ENCODE results near the gene SLIT3.
A peak's percentile ranks its signal among the peaks of the same experiment; 100 is the strongest.

The SLIT3 gene

DNA sequence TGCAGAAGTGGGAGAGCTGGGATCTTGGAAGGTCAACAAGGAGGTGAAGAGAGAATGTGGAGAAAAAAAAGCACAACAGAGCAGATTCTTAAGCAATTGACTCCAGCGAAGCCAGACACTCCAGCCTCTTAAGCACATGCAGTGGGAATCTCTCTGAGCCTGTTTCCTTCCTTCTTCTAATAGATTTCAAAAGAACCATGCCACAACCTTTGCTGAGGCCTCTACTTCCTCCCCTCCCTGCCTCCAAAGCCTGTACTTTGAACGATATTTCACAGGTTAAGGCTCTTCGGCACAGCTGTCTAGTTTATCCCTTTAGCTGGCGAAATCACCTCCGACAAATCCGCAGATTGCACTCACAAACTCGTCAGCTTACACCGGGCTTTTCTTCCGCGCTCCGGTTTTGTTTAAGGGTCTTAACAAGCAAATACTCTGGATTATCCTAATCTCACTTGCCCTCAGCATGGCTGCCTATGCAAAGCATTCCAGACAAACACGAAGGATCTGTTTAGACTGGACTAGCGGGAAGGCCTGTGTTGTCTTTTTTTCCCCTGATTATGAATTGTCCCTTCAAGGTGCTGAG is 510.2 kb downstream of the SLIT3 start:
- Mint-ChIP-seq H3K4me1 (peaks cover 72% of the 10 kb centered on the region), H3K27me3 (ENCODE audit: low read depth, poor library complexity) (peaks cover 4% of the 10 kb centered on the region), H3K27ac (peak overlapping the region; percentile 78), H3K9me3 (no peaks in the 10 kb centered on the region), H3K4me3 (no peak overlapping the region), H3K36me3 (ENCODE audit: low read depth) (peaks cover 15% of the 10 kb centered on the region)
- TF ChIP-seq, protein P1, sequence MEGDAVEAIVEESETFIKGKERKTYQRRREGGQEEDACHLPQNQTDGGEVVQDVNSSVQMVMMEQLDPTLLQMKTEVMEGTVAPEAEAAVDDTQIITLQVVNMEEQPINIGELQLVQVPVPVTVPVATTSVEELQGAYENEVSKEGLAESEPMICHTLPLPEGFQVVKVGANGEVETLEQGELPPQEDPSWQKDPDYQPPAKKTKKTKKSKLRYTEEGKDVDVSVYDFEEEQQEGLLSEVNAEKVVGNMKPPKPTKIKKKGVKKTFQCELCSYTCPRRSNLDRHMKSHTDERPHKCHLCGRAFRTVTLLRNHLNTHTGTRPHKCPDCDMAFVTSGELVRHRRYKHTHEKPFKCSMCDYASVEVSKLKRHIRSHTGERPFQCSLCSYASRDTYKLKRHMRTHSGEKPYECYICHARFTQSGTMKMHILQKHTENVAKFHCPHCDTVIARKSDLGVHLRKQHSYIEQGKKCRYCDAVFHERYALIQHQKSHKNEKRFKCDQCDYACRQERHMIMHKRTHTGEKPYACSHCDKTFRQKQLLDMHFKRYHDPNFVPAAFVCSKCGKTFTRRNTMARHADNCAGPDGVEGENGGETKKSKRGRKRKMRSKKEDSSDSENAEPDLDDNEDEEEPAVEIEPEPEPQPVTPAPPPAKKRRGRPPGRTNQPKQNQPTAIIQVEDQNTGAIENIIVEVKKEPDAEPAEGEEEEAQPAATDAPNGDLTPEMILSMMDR (IDR thresholded peaks at IDR 0.05) = no peak
- no peak for DNase-seq

GRCh38 chr5:168790002-168790635 is 510.8 kb downstream of the SLIT3 start:
- Mint-ChIP-seq H3K4me1 (peaks cover 73% of the 10 kb centered on the region), H3K36me3 (ENCODE audit: low read depth) (peaks cover 21% of the 10 kb centered on the region), H3K27ac (peak overlapping the region; percentile 78), H3K27me3 (ENCODE audit: low read depth, poor library complexity) (peaks cover 4% of the 10 kb centered on the region), H3K4me3 (no peak overlapping the region), H3K9me3 (no peaks in the 10 kb centered on the region)
- DNase-seq = no peak
- TF ChIP-seq, protein P1 (IDR thresholded peaks at IDR 0.05) = no peak

DNA sequence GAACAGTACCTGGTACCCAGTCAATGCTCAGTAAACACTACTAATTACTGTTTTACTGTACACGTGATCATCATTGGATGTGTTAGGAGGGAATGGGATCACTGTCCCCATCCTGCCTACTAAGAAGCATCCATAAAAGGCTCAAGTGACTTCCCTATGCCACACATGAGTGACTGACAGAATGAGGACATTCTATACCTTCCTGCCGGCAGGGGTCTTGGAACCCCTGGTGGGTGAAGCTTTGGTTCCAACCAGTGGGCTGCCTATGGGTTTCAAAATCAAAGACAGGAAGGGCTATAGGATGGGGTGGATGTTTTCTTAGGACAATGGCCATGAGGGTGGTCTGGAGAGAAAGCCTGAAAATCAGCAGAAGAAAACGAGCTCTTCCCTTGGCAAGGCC is 512.2 kb downstream of the SLIT3 start:
- TF ChIP-seq, protein P1 (IDR thresholded peaks at IDR 0.05) = no peak
- H3K4me3 Mint-ChIP-seq = no peak overlapping the region
- H3K4me1 Mint-ChIP-seq = peaks cover 60% of the 10 kb centered on the region
- no peak overlapping the region for H3K27ac Mint-ChIP-seq
- H3K36me3 Mint-ChIP-seq (ENCODE audit: low read depth) = peaks cover 28% of the 10 kb centered on the region
- no peaks in the 10 kb centered on the region for H3K27me3 Mint-ChIP-seq (ENCODE audit: low read depth, poor library complexity)
- DNase-seq = peak; percentile 18
- H3K9me3 Mint-ChIP-seq = no peaks in the 10 kb centered on the region

DNA sequence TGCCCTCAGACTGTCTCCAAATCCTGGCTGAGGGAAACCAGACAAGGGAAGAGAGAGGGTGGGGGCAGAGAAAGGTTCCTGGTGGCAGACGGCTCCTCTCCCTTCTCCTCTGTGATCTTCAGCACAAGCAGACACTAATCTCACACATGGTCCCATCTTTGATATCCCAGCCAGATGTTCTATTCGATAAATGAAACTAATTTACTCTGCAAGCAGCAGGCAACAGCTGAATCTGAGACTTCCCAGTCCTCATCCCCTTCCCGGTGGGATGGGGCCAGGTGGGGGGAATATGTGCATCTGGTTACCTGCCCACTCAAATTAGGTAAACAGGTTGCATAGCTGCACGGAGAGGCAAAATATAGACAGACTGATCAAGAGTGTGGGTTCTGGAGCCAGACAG is 512.8 kb downstream of the SLIT3 start:
- Mint-ChIP-seq H3K4me1 (peaks cover 53% of the 10 kb centered on the region), H3K36me3 (ENCODE audit: low read depth) (peaks cover 28% of the 10 kb centered on the region), H3K27ac (no peak overlapping the region), H3K4me3 (no peak overlapping the region), H3K9me3 (peaks cover 4% of the 10 kb centered on the region), H3K27me3 (ENCODE audit: low read depth, poor library complexity) (no peaks in the 10 kb centered on the region)
- TF ChIP-seq, protein P1 (IDR thresholded peaks at IDR 0.05) = no peak
- DNase-seq = no peak

DNA sequence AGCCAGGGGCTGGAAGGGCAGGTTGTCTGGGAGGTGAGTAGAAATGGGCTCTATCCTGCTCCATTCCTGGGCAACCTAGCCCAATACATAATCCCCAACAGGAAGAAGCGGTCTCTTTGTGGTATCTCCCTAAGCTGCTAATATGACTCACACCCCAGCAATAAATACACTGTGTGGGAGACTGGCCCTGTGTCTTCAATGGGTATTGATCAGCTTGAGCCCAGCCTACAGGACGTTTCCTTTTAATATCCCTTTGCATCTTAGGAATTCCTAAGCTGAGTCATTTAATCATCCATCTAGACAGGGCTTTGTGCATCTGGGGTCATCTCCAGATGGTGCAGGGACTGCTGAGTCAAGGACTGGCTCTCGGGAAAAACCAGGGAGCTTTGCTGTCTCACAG is 514.8 kb downstream of the SLIT3 start:
- DNase-seq = no peak
- TF ChIP-seq, protein P1 (IDR thresholded peaks at IDR 0.05) = no peak
- H3K4me1 Mint-ChIP-seq = peaks cover 50% of the 10 kb centered on the region
- peaks cover 5% of the 10 kb centered on the region for H3K27me3 Mint-ChIP-seq (ENCODE audit: low read depth, poor library complexity)
- no peak overlapping the region for H3K27ac Mint-ChIP-seq
- H3K36me3 Mint-ChIP-seq (ENCODE audit: low read depth) = peaks cover 44% of the 10 kb centered on the region
- H3K9me3 Mint-ChIP-seq = peaks cover 10% of the 10 kb centered on the region
- H3K4me3 Mint-ChIP-seq = no peak overlapping the region

DNA sequence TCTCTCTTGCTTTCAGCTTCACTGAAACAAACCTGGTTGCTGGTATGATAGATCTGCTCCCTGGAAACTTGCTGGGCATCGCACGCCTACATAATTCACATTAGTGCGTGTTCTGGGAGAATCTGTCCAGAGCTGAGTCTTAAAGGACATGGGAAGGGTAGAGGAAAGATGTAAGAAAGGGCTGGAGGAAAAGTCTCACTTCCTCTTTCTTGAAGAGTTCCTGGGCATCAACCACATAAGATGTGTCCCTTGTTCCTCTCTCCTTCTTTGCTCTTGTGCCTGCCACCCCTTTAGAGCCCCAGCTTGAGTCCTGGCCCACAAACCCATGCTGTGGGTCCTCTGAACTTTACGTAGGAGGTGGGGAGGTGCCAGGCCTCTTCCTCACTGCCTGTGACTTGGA is 516.5 kb downstream of the SLIT3 start:
- TF ChIP-seq, protein P1 (IDR thresholded peaks at IDR 0.05) = no peak
- Mint-ChIP-seq H3K9me3 (peaks cover 10% of the 10 kb centered on the region), H3K27me3 (ENCODE audit: low read depth, poor library complexity) (peaks cover 9% of the 10 kb centered on the region), H3K36me3 (ENCODE audit: low read depth) (peaks cover 44% of the 10 kb centered on the region), H3K4me3 (no peak overlapping the region), H3K4me1 (peaks cover 40% of the 10 kb centered on the region), H3K27ac (no peak overlapping the region)
- DNase-seq = no peak

Measured in nephron progenitor cell (in vitro differentiated cells).